GM21529 (cell line): ENCODE data around the gene MALSU1.
A peak's percentile ranks its signal among the peaks of the same experiment; 100 is the strongest.

Experiments used
- ATAC-seq: cut with Tn5 transposase; IDR thresholded peaks from one replicate; pipeline ENCODE4 v1.9.1; 2021; ENCODE audit not compliant: unreplicated experiment

Gene MALSU1

DNA sequence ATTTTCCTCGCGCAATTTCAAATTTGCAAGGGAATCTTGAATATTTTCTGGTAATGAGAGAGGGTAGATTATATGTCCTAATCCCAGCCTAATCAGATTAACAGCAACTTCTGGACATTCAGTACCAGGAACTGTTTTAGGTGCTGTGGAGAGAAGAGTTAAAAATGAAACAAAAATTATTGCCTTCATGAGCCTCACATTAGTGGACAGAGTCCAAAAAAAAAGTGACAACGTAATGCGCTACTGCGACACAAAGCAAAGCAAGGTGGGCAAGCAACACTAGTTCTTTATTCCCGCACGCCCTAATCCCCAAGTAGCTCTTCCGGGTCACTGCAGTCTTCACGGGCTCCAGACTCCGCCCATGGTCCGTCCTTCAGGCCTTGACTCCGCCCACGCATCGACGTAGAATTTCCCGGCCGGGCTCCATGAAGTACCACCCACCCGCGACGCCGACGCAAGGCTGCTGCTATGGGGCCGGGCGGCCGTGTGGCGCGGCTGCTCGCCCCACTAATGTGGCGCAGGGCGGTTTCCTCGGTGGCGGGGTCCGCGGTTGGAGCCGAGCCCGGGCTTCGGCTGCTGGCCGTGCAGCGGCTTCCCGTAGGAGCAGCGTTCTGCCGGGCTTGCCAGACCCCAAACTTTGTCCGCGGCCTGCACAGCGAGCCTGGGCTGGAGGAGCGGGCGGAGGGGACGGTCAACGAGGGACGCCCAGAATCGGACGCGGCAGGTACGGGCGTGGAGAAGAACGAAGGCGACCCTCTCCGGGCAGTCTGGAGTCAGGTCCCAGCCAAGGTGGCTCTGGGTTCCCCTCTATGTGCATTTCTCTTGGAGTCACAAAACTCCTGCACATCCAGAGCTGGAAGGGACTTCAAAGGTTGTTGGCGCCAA lies at the start of gene MALSU1:
Gene MALSU1, plus strand, starts transcription at position 455 of the 885 bp plus-strand sequence. Its CDS starts 14 bp downstream, at position 469.
- peak; percentile 100 for ATAC-seq

DNA sequence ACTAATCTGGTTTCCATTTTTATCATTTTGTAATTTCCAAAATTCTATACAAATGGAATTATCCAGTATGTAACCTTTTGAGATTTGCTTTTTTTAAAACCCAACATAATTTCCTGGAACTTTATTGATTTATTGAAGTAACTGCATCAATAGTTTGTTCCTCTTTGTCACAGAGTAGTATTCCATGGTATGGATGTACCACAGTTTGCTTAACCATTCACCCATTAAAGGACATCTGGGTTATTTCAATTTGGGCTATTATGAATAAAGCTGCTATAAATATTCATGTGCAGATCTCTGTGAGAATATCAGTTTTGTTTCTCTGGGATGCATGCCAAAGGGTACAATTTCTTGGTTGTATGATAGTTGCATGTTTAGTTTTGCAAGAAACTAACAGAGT lies 49.7 kb upstream of the MALSU1 start:
- no peak for ATAC-seq

DNA sequence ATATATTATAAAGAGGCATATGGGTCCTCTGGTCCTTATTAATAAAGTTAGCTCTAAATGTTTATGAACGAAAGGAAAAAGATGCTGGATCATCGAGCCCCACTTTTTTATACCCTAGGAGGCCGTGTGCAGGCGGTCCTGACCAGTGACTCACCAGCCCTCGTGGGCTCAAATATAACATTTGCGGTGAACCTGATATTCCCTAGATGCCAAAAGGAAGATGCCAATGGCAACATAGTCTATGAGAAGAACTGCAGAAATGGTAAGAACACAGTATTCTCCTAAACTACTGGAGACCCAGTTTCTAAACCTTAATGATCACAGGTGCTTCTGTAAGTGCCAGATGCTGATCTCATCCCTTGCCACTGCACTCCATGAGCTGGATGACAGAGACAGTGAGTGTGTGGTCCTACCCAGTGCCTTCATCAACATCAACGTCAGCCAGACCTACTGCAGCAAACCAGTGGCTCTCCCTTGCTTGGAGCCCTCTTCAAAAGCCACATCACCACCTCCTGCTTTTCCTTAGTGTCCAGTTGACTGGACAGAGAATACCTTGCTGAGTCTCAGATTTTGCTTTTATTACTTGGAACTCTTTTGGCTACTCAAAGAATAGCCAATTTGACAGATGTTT lies 45.0 kb upstream of the MALSU1 start:
- no peak for ATAC-seq

DNA sequence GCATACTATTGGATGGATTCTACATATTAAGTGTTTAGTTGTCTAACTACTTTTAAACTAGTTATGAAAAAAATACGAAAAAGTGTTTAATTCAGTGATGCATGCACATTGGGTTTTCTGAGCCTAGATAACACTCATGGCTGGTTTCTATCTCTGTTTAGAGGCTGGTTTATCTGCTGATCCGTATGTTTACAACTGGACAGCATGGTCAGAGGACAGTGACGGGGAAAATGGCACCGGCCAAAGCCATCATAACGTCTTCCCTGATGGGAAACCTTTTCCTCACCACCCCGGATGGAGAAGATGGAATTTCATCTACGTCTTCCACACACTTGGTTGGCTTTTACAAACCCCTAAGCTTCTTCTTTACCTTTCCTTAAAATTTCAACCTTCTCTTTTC lies 42.4 kb upstream of the MALSU1 start:
- ATAC-seq: no peak

DNA sequence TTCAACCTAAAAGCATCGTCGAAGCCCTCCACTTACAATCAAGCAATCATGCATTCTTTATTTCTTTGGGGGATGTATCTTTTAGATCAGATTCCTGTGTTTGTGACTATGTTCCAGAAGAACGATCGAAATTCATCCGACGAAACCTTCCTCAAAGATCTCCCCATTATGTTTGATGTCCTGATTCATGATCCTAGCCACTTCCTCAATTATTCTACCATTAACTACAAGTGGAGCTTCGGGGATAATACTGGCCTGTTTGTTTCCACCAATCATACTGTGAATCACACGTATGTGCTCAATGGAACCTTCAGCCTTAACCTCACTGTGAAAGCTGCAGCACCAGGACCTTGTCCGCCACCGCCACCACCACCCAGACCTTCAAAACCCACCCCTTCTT lies 38.8 kb upstream of the MALSU1 start:
- no peak for ATAC-seq

DNA sequence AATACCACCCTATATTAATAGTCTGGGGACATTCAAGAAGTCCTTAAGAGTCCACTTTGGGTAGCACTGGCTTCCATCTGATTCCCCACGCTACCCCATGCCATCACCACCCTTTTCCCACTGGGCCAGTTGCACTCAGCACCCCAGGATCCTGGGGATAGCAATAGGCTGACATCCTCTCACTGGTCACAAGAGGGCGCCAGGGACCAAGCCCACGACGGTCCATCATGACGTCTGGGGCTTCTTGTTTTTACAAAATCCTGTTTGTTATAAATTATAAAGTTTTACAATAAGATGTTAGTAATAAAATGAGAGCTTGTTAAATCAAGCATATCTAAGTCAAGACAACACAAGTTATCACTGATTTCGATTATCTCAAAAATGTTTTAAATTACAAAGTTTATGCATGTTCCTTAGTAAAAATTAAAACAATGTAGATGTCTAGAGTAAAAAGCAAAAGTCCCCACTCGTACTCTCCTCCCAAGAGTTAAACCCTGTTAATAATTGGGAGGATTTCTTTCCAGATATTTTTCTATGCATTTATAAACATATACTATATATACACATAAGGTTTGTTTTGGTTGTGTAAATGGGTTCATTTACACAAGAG lies 37.2 kb upstream of the MALSU1 start:
- peak; percentile 86 for ATAC-seq

DNA sequence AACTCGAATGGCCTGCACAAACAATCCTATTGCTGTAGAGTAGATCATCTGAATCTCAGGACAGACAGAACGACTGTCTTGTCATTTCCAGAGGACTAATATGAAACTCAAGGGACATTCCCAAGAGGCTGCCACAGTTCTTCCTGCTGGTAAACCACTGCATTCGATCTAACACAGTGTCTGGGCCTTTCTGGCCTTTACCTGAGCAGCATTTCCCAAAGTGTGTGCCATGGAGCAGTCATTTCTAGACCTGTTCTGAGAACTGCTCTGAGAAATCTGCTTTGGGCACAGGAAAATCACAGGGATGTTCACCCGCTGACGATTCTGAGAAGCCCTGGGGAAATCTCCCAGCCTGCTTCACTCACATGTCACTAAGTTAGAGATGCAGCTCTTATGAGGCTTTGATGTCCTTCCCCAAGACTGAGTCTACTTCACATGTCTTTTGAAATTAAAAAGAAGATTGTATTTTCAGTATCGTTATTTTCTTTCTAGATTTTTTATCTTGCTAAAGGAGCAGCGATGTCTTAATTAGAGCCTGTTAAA lies 34.2 kb upstream of the MALSU1 start:
- peak; percentile 63 for ATAC-seq

DNA sequence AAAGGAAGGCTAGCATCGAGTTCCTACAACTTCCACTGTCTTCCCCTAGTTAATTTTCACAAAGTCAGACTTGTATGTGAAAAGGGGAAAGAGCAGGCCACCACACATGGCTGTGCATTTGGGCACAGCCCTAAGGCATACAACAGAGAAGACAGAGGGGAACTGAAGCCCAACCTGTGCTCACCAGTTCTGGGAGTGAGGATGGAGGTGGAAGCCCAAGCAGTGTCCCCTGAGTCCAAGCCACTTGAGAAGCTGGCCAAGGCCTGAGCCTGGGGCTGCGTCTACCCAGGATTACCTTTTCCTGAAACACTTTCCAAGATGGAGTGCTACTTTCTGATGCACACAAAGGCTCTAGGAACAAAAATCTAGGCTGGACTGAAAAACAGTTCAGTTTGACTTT lies 32.2 kb upstream of the MALSU1 start:
- ATAC-seq: no peak

DNA sequence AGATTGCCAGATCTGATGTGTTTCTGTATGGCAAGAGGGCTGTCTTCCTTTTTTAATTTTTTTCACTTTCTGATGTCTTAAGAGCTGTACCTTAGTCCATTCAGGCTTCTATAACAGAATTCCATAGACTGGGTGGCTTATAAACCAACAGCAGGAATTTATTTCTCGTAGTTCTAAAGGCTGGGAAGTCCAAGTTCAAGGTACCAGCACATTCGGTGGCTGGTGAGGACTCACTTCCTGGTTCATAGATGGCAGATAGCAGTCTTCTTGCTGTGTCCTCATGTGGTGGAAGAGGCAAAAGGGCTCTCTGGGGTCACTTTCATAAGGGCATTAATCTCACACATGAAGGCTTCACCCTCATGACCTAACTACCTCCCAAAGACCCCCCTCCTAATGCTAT lies 31.8 kb upstream of the MALSU1 start:
- no peak for ATAC-seq

DNA sequence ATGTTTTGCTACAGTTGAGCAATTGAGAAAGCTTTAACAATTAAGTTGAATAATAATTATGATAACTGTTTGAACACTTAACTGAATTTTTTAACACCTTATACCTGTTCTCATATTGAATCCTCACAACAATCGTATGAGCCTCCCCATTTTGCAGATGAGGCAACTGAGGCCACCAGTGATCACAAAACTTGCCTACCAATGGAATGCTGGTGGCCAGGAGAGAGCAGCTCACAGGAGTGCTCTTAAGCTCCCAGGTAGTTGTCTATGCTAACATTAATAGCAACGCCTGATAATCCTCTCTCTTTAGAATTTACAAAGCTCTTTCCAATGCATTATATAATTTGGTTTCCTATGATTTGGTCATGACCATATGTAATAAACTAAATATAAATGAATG lies 31.0 kb upstream of the MALSU1 start:
- no peak for ATAC-seq

DNA sequence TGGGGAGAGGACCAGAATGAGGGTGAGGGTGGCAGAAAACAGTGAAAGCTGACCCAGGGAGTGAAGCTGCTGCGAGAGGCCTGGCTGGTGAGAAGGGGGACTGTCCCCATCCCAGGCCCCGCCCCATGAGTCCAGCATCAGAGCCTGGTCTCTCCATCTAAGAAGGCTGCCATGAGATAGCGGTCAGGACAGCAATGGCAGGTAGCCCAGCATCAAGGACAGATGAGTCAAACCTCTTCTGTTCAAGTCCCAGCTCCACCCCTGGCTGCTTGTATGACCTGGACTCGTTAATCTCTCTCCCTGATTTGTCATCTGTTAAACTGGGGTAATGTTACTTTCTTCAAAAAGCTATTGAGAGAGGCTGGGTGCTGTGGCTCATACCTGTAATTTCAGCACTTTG lies 30.4 kb upstream of the MALSU1 start:
- ATAC-seq: no peak

DNA sequence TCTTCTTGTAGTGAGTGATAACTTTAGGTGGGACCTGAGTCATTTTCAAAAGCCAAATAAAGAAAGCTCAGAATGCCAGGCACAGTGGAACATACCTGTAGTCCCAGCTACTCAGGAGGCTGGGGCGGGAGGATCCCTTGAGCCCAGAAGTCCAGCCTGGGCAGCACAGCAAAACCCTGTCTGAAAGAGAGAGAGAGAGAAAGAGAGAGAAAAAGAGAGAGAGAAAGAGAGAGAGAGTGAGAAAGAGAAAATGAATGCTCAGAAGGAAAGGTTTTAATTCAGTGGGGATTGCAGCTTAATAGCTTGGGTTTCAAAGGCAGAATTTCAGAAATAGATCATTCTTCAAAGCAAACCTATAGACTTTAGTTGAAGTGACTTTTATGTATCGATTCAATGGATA lies 26.9 kb upstream of the MALSU1 start:
- no peak for ATAC-seq

DNA sequence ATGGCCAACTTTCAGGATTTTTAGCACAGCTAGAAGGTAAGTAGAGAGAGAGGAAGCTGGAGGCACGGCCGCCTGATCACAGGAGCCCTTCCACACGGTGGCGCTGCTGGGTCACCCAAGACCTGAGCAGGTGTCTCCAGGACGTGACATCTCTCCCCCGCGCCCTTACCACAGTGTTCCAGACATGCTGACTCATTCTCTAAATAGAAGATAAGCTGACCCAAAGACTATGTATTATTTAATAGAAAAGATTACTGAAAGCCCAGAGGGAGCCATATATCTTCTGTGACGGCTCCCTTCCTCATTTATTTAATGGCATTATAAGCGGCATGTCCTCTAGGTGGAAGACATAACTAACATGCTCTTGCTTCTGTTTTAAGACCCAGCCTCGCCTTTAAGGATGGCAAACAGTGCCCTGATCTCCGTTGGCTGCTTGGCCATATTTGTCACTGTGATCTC lies 26.0 kb upstream of the MALSU1 start:
- peak; percentile 97 for ATAC-seq

DNA sequence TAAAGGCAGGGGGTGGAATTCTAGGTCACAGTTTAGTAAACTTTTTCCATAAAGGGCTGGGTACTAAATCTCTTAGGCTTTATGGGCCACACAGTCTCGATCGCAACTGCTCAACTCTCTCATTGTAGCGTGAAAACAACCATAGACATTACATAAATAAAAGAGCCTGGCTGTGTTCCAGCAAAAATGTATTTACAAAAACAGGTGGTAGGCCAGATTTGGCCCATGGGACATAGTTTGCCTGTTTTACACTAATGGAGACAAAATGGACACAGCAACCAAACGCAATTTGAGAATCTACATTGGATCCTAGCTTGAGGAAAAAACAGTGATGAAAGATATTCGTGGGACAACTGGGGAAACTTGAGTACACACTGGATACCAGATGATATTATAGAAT lies 23.2 kb upstream of the MALSU1 start:
- ATAC-seq: no peak

DNA sequence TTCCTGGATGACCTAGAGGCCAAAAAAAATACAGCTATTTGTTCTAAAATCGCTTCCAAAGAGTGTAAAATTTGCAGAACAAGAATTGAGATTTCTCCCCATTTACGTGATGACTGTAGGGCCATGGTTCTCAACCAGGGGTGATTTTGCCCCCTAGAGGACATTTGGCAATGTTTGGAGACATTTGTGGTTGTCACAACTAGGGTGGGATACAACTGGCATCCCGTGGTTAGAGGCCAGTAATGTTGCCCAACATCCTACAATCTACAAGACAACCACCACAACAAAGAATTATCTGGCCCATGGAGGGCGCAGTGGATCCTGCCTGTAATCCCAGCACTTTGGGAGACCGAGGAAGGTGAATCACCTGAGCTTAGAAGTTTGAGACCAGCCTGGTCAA lies 22.8 kb upstream of the MALSU1 start:
- no peak for ATAC-seq

DNA sequence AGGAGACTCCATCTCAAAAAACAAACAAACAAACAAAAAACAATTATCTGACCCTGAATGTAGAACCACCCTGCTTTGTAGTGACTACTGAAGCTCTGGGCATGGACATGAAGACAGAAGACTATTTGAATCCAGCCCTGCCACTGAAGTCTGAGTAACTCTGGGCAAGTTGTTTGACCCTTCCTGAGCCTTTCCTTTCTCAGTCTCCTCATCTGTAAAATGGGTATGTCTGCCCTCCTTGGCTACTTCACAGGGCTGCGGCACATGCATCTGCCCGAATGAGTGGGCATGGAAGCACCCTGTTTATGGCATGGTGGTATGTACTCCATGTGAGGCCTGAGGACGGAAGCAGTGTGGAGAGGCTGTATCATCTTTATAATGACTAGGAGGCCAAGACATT lies 22.2 kb upstream of the MALSU1 start:
- peak; percentile 4 for ATAC-seq

DNA sequence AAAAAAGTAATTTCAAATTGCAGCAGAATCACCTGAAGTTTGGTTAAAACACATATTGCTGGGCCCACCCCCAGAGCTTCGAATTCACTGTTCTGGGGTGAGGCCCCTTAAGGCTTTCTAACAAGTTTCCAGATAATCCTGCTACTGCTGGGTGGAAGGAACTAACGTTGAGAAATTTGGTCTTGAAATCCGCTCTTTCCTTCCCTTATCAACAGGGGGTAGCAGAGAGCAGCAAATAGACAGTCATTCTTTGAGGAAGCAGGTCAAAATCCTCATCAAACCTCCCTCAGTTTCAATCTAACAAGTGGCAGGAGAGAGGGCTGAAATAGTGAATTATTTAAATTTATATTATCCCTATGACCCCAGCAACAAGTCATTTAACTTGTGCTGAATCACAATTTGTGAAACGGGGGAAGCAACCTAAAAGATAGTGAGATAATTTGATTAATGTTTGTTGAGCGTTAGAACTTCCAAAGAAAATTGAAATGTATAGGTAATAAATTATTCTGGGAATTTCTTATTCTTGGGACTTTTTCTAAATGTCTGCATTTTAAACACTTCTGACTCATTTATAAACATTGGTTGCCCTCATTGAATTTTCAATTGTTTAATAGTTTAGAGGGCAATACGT lies 21.7 kb upstream of the MALSU1 start:
- ATAC-seq: peak; percentile 41

DNA sequence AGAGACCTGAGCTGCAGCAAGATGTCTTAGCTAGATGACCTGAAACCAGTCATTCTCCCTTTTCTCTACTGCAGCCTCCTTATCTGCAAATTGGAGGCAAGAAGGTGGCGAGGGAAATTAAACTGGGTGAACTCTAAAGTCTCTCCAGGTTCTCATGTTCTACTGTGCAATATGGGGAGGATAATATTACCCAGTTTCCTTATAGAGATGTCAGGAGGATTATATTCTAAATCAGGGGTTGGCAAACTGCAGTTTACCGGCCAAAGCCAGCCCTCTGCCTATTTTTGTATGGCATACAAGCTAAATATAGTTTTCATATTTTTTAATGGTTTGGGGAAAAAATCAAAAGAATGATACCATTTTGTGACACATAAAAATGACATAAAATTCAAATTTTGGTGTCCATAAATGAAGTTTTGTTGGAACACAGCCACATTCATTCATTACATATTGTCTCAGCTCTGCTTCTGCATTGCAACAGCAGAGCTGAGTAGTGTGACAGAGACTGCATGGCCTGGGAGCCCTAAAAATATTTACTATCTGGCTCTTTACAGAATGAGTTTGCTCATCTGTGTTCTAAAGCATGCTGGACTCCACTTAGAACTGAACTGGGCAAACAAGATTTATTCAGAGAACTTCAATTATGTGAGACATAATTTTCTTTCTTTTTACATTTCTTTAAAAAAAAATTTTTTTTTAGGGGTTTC lies 19.2 kb upstream of the MALSU1 start:
- ATAC-seq: no peak

DNA sequence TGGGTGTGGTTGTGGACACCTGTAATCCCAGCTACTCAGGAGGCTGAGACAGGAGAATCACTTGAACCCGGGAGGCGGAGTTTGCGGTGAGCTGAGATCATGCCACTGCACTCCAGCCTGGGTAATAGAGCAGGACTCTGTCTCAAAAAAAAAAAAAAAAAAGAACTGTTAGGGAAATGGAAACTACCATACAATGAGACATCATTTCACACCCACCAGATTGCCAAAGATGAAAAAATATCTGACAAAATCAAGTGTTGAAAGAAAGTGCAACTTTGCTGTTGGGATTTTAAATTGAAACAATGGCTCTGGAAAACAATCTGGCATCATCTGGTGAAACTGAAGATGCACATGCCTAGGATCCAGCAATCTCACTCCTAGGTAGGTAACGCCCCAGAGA lies 16.1 kb upstream of the MALSU1 start:
- ATAC-seq: no peak

DNA sequence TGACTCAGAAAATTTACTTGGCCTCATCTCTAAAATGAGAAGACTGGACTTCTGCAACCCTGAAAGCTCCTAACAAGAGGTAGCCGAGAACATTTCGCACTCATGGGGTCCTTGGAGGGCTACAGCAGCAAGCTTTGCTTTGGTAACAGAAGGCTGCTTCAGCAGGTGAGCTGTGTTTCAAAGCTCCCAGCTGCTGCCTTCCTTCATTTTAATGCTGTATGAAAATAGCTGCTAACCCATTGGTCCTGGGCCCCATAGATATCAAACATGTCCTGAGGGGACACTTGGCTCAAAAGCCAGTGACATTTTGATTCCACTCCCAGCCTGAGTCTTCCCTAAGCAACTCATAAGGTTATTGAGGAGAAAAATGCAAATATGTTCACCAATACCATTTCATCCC lies 14.3 kb upstream of the MALSU1 start:
- ATAC-seq: no peak
